ENCODE data around the gene NANOS3.

Gene NANOS3

DNA sequence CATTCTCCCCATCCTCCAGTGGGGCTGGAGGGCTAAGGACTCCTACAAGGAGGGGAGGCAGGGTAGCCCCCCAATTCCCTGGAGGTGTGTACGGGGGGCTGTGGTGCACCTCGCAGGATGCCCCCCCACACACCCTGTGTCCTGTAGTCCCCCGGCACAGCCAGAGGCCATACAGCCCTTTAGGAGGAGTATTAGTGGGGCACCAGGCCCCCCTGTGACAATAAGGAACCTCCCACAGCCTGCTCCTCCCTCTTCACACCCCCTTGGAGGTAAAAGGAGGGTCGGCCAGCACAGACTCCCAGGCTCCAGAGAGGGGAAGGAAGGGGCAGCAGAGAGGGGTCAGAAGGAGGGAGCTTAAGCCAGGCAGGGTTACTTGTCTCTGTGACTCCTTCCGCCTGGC lies at the start of gene NANOS3:
Gene NANOS3, plus strand, starts transcription at position 301 of the 400 bp plus-strand sequence. CDS start 115 bp downstream, outside the sequence.
- no peak for DNase-seq (ENCODE audit: low read depth)

DNA sequence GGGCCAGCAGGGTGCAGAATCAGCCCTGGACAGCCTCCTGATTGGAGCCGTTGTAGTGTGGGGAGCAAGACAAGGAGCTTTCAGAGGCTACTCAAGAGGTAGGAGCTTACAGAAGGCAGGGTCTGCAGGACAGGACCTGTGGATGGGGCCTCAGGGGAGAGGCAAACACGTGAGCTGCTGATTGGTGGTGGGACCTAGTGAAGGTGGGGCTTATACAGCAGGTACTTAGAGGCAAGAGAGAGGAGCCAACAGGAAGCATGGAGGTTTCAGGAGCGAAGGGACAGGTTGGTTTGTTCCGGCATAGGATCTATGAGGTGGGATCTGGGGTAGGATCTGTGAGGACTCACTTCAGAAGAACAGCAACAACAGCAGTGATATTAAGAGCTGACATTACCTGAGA lies 49.3 kb upstream of the NANOS3 start:
- DNase-seq (ENCODE audit: low read depth), result no peak

DNA sequence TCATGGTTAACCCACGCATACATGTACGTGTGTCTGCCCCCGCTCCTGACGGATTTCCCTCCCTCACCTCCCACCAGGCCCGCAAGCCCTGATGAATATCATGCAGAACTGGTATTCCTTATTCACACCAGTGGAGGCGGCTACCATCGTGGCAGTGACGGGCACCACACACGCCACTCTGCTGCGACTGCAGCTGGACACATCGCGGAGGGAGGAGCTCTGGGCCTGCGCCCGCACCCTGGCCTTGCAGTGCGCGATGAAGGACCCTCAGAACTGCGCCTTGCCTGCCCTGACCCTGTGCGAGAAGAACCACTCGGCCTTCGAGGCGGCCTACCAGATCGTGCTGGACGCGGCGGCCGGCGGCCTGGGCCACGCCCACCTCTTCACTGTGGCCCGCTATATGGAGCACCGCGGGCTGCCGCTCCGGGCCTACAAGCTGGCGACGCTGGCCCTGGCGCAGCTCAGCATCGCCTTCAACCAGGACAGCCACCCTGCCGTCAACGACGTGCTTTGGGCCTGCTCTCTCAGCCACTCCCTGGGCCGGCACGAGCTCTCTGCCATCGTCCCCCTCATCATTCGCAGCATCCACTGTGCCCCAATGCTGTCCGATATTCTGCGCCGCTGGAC lies 46.7 kb upstream of the NANOS3 start:
- no peak for DNase-seq (ENCODE audit: low read depth)

DNA sequence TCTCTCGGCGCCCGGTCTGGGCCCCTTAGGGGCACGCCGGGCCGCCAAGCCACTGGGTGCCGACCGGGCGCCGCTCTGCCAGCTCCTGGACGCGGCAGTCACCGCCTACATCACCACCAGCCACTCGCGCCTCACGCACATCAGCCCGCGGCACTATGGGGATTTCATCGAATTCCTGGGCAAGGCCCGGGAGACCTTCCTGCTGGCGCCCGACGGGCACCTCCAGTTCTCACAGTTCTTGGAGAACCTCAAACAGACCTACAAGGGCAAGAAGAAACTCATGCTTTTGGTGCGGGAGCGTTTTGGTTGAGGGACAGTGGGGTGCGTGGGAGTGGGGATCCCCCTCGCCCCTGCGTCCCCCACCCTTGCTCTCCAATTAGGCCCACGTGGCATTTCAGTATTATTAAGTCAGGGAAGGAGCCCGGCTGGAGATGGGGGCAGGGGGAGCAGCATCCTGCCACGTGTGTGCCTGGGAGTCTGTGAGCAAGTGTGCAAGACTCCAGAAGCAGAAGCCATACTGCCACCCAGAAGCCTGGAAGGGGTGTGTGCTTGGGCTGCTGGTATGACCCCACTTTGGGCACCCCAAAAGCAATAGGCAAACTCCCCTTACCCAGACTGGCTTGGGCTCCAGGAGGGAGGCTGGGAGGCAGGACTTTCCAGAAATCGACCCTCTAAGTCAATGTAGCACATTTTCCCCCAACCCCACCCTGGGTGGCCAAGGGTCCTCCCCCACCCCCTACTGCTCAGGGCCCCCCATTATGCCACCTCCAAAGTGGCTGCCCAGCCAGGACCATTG lies 46.0 kb upstream of the NANOS3 start:
- no peak for DNase-seq (ENCODE audit: low read depth)

DNA sequence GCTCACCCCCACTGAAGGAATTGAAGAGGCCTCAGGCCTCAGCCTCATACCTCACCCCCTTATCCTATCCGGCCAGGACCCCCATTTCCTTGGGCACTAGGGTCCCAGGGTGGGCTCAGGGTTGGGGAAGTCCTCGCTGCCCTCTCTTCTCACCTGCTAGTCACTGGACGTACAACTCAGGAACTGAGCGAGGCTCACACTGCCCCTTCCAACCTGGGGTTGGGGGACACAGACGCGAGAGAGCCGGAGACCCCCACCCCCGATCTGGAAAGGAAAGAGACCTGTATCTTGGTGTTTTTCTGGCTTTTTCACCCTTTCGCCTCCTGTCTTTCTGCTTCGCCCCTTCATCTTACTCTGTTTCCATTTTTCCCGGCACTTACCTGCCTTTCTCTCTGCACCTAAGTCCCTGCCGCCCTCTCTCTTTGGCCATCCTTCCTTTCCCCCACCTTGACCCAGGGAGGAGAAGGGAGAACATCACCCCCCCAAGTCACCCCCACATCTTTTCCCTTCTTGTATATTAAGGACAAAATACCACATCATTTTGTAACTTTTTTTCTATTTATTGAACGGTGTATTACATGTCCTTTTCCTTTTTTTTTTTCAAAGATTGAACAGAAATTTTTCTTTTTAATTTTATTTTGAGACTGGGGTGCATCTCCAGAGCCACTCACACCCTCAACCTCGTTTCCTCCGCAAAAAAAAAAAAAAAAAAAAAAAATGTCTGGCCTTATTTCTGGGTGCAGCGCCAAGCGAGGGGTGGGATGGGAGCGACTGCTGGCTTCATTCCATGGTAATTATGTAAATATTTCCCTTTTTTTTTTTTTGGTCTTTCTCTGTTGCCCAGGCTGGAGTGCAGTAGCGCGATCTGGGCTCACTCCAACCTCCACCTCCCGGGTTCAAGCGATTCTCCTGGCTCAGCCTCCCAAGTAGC lies 45.1 kb upstream of the NANOS3 start:
- DNase-seq (ENCODE audit: low read depth), result no peak

DNA sequence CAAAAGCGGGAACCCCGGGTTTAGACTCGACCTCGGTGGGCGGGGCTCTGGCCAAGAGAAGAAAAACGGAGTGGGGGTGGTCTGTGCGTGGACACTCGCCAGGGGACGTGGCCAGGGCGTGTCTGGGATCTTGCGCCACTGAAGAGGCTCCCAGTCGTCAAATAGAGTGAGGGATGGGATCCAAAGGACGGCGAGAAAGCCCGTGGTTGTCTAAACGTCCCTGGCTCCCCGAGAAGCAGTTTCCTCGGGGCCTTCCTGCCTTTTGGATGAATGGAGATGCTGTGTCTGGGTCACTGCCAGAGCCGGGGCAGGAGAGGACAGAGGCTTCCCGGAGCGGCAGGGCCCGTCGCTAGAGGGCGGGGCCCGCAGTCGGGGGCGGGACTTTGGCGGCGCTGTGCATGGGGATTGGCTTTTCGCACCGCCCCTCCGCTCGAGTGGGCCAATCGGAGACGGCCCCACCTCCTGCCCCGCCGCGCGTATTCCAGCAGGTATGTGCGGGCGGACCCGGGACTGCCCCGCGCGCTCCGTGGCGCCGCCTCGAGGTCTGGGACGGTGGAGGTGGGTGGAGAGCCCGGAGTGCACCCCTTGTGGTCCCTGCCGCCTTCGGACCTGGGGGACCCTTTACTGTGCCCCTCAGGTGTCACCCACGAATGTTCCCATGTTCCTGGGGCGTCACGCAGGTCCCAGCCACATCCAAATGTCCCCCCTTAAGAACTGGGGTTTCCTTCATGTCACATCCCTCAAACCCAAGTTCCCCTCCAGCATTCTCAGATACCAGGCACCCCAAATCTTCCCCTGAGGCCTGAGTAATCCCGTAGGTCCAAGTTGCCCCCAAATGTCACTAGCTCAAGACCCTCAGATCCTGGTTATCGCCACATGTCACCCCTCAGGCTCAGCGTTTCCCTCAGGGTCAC lies 43.3 kb upstream of the NANOS3 start:
- peak; percentile 82 for DNase-seq (ENCODE audit: low read depth)

DNA sequence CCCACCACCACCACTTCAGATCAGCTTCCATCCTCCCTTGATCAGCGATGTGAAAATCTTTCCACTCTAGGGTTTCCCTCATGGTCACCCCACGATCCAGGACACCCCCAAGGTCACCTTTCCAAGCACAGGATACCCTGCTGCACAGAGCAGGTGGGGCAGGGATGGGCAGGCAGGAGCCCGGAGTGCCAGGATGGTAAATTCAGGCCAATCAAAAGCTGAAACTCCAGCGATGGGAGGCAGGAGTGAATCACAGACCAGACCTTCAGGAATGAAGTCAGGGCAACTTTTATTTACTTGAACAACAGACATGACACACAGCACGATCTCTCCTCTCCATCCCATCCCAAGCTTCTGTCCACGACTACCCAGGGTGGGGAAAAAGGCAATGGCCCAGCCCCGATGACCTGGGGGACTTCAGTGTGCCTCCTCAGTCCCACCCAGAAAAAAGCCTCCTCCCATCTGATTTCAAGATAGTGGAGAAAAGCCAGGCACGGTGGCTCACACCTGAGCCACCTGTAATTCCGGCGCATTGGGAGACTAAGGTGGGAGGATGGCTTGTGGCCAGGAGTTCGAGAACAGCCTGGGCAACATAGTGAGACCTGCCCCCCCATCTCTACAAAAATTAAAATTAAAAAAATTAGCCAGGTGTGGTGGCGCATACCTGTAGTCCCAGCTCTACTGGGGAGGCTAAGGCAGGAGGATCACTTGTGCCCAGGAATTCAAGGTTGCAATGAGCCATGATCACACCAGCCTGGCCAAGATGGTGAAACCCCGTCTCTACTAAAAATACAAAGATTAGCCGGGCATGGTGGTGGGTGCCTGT lies 42.5 kb upstream of the NANOS3 start:
- no peak for DNase-seq (ENCODE audit: low read depth)

DNA sequence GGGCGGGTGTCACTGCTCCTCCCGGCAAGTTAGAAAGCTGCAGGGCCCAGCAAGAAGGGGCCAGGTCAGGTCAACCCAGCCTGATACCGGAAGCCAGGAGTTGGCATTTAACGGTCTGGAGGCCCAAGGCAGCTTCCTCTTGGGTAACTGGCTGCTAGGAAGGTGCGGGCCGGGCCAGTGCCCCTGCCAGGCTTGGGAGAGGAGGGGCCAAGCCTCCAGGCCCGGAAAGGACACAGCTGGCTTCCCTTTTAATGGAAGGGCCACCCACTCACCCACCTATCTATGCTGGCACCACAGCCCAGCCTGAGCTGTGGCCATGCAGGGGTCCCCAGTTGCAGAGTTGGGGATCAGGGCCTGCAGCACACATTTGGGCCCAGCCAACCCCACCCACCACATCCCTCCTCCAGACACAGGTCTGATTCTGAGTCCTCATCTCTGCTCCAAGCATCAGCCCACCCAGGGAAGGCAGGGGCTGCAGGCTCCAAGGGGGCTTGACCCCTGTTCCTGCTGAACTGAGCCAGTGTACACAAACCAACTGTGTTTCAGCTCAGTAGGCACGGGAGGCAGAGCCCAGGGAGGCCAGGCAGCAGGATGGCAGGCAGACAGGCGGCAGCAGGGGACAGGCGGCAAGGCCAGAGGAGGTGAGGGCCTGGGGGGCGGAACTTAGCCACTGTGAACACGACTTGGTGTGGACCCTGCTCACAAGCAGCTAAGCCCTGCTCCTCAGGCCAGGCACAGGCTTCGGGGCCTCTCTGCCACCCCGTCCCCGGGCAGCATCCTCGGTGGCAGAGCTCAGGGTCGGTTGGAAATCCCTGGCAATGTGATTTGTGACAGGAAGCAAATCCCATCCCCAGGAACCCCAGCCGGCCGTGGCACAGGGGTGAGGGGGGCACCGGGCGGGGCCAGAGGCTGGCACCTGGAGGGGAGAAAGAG lies 40.9 kb upstream of the NANOS3 start:
- no peak for DNase-seq (ENCODE audit: low read depth)

DNA sequence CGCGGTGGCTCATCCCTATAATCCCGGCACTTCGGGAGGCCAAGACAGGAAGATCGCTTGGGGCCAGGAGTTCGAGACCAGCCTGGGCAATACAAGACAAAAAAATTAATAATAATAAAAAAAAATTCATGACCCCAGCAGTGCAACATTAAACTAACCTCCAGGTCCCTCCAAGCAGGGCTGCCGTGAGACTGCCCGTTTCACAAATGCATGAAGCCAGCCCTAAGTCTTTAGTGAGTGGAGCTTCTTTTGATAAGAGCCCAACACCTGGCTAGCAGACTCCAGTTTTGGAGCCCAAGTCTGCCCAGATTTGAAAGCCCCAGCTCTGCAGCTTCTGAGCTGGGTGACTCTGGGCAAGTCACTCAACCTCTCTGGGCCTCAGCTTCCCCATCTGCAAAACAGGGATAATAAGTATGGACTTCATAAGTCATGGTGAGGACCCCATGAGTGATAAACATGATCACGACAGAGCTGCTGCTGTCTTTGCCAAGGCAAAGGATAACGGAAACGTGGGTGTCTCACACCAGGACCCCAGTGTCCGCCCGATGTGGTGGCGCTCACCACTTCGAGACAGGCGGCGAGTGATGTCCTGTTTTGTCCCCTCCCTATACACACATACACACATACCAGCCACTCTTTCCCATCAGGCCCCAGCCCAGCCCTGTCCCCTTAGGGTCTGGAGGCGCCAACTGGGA lies 38.4 kb upstream of the NANOS3 start:
- DNase-seq (ENCODE audit: low read depth), result no peak

DNA sequence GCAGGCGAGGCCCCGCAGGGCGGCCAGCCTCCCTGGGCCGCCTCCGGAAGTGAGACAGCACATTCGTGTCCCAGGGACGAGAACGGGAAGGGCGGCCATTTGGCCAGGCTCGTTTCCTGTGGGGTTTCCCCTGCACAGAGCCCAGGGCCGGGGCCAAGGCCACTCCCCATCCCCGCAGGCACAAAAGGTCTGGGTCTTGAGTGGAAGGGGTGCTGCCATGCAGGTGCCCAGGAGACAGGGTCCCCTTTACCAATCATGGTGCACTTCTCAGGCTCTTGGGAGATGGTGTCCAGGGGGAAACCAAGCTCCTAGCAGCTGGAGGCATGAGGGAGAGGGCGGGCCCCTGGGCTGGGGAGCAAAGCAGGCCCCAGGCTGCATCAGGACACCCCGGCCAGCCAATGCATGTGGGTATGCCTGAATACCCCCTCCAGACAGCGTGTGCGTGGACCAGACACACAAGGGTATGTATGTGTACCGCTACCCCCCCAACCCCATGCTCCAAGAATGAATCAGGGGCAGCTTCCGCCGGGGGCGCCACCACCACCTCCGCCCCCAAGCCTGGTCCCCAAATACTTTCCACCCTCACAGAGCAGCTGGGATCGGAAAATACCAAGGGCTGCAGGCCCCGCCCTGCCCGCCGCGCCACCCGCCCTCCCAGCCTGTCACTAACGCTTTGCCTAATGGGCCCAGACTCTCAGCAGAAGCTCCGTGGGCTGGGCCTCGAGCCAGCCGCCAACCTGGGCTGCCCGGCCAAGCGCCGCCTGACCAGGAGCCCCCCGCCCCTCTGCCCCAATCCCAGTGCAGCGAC lies 37.6 kb upstream of the NANOS3 start:
- peak; percentile 87 for DNase-seq (ENCODE audit: low read depth)

DNA sequence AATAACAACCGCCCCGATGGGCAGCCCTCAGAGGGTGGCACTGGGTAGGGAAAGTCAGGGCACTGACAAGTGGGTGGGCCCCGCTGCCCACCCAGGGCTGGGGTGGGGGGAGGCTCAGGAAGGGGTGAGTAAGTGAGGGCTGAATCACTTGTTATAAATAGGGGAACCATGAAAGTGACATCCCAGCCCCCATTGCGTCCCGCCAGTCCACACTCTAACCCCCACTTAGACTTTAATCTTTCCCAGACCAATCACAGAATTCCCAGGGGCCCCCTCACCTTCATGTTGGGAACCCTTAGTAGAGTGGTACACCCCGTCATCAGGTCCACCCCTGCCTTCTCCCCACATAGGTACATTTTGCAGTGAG lies 37.0 kb upstream of the NANOS3 start:
- DNase-seq (ENCODE audit: low read depth), result no peak

DNA sequence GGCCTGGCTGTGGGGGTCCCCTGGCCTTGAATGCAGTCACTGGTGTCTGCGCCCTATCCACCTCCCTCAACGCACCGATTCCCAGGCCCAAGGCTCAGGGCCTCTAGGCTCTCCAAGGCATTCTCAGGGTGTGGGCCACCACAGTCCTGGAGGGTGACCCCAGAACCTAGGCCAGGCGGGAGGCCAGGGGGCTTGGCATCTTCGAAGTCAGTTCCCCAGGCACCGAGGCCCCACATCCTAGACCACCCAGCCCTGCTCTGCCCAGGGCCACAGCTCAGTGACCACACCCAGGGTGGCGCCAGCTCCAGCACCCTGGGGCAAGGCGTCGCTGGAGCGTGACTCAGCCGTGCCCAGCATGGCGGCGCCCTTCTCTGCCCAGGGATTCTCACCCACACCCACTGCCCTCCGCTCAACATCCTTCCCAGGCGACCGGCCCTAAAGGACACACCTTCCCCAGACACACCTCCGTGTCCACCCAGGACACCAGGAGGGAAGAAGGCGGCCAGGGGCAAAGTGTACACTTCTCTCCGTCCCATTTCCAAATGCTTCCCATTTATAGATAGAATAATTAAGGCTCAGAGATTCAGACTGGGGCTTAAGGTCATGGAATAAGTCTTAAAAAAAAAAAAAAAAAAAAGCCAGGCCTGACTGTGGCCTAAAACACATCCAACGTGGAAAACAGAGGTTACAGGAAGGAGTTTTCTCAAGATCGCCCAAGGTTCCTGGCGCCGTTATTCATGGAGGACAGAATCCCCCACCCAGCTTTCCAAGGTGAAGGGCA lies 36.4 kb upstream of the NANOS3 start:
- DNase-seq (ENCODE audit: low read depth), result no peak

DNA sequence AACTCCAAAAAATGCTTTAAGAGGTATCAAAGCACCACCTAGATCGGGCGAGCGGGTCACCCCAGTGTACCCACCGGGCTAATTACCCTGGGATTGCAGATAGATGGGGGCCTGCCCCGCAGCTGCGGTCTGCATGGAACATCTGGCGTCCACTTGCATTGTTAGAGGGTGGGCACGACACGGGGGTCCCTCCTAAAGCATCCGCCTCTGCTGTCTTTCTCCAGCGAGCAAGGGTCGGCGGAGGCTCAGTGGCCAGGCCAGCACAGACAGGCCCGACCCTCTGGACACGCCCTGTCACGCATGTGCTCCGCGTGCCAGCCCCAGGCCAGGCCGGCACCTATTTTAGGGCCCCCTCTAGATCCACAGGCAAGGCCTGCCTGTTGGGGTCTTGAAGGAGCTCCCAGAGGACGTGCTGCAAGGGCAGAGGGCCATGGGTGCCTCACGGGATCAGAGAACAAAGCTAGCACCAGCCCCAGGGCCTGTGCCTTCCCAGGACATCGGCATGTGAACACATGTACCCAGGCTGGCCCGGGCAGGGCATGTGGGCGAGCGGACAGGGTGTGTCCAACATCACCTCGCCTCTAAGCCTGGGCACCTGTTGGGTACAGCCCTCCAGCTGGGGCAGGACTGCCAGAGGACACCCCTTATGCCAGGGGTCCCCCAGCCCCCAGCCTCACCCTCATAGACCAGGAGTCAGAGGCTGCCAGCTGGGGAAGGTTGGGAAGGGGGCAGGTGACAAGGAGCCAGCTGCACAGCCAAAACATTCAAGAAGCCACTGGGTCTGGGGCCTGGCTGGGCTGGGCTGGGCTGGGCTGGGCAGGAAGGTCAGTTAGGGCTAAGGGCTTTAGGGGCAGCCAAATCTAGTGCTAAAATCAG lies 35.6 kb upstream of the NANOS3 start:
- DNase-seq (ENCODE audit: low read depth), result no peak

DNA sequence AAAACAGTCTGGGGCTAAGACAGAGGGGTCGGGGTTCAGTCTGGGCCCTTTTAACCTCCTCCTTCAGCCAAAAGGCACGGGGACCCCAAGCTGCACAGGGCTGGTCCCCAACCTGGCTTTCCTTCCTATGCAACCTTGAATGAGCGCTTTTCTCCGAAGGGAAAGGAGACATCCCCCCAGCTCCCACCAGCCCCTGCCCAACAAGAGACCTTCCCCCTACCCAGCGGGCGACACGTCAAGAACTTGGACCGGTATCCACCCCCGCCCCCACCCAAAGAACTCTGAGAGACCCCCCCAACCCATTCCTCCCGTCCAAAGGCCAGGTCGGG lies 35.0 kb upstream of the NANOS3 start:
- no peak for DNase-seq (ENCODE audit: low read depth)

DNA sequence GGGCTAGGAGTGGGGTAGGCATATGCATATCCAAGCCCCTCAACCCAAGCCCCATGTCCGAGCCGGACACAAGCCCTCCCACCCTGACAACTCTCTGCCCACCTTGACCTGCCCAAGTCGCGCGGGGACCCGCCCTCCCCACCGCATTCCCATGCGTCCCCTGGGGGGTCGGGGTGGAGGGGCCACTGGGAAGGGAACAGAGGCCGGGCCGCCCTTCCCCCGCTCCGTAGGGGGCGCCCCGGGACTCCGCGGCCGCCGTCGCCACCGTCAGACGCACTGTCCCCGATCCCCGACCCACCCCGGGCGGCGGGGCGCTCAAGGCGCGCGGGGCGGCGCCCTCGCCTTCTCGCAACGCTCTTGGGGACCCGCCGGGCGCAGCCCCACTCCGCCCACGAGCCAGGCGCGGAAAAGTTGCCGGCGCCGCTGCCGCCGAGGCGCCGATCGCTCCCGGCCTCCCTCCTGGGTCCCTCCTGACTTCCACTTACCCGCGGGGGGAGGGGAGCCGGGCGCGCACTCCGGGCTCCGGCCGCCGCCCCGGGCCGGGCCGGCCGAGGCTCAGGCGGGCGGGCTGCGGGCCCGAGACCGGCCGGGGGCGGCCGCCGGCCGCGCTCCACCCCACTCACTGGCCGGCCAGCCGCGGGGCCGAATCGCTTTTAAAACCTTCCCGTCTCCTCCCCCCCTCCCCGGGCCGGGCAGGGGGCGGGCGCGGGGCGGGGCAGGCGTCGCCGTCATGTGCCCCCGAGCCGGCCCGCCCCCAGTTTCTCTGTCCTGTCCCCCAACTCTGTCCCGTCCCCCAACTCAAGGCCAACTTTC lies 34.4 kb upstream of the NANOS3 start:
- peak; percentile 67 for DNase-seq (ENCODE audit: low read depth)
